ENCODE data around the gene GRIPAP1. TPM values are rescaled to one million over a fixed set of nuclear protein-coding genes. Genes with fewer than 3 reads are reported as not detected.

GRIPAP1 gene
- total and polyA plus RNA-seq, 2 of the 13 experiments (the other 11 are each of a cell fraction or from before 2014, with no cell fraction given): 16.1 to 22.6 TPM

DNA sequence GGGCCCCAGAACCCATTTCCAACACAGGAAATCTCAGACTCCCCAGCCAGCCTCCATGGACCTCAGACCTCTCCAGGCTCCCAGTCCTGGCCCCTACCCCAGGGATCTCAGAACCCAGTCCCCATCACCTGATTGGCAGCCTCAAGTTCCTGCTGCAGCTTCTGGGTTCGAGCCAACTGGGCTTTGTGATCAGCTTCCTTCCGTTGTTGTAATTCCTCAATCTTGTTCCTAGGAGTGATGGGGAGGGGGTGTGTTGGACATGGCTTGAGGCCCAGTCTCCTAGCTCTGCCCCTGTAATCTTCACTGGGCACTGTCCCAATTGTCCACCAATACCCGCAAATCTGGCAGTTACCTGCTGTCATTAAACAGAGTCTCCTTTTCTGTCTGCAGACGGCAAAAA lies 12.6 kb downstream of the GRIPAP1 start (continued):
- TF ChIP-seq ZNF770 (CRISPR knock-in tag; IDR thresholded peaks at IDR 0.05) (no peak), ZBTB21 (CRISPR knock-in tag; IDR thresholded peaks at IDR 0.05) (no peak), ZMYM4 (CRISPR knock-in tag; IDR thresholded peaks at IDR 0.05) (no peak), ZNF672 (CRISPR knock-in tag; IDR thresholded peaks at IDR 0.05) (no peak), DPF2 (CRISPR knock-in tag; IDR thresholded peaks at IDR 0.05; ENCODE audit: borderline replicate concordance, low read depth) (no peak), ZNF354B (CRISPR knock-in tag; IDR thresholded peaks at IDR 0.05) (no peak), GATAD2A (CRISPR knock-in tag; IDR thresholded peaks at IDR 0.05) (no peak), STAG1 (CRISPR knock-in tag; IDR thresholded peaks at IDR 0.05) (no peak), HES4 (CRISPR knock-in tag; IDR thresholded peaks at IDR 0.05; ENCODE audit: borderline replicate concordance) (no peak), ZNF329 (CRISPR knock-in tag; IDR thresholded peaks at IDR 0.05; ENCODE audit: low read depth) (no peak)
- TF ChIP-seq, protein P1, sequence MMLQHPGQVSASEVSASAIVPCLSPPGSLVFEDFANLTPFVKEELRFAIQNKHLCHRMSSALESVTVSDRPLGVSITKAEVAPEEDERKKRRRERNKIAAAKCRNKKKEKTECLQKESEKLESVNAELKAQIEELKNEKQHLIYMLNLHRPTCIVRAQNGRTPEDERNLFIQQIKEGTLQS (CRISPR knock-in tag; IDR thresholded peaks at IDR 0.05): no peak

DNA sequence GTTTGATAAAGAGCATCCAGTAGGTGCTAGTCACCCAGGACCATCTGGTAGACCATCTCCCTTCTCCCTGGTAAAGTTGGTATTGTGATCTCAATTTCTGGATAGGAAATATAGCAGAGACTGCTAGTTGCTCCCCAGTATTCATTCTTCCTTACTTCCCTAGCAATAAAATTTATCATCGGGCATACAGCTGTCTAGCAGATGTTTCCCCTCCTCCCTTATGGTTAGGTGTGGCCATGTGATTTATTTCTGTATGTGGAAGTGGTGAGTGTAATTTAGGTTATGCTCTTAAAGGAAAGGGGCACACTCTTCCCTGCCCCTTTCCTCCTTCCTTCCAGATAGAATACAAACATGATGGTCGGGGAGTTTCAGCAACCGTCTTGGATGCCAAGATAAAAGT lies 18.2 kb downstream of the GRIPAP1 start:
- Histone ChIP-seq H3K79me2 (ENCODE audit: insufficient read depth, low read length) (no peaks in the 10 kb centered on the region), H4K20me1 (ENCODE audit: insufficient read depth, low read length) (no peaks in the 10 kb centered on the region), H3K4me3 (replicated peaks in 1 of 3; ENCODE audit: insufficient read depth in 1 of 3, low read depth in 2 of 3, low read length in 3 of 3) (no peak overlapping the region), H2AFZ (ENCODE audit: low read length) (no peak overlapping the region), H3K4me2 (ENCODE audit: low read depth, low read length) (no peak overlapping the region), H3K9me3 (ENCODE audit: low read length) (no peaks in the 10 kb centered on the region), H3K4me1 (ENCODE audit: insufficient read depth, low read length) (no peaks in the 10 kb centered on the region), H3K27me3 (ENCODE audit: control insufficient read depth in 1 of 2, insufficient read depth in 2 of 2, low read length in 2 of 2) (no peaks in the 10 kb centered on the region), H3K9ac (ENCODE audit: insufficient read depth, low read depth, low read length) (no peak overlapping the region), H3K27ac (ENCODE audit: extremely low read length, insufficient read depth, low read length) (no peak overlapping the region), H3K36me3 (replicated peaks in 1 of 2; ENCODE audit: control insufficient read depth in 1 of 2, insufficient read depth in 2 of 2, low read length in 2 of 2) (peaks cover 13 to 26% of the 10 kb centered on the region in 2 experiments; a peak in 4 of 5 replicates)
- ChIA-PET CTCF (ENCODE audit: low intra/inter-chr PET ratio, low total read pairs) (no interaction called here), POLR2A (no interaction called here)
- no TSS peak for BruUV-seq (replicated peaks)
- TF ChIP-seq TEAD3 (CRISPR knock-in tag; optimal IDR thresholded peaks at IDR 0.05; ENCODE audit: borderline replicate concordance) (no peak), ZNF674 (CRISPR knock-in tag; IDR thresholded peaks at IDR 0.05; ENCODE audit: low read depth) (no peak), ZNF264 (CRISPR knock-in tag; IDR thresholded peaks at IDR 0.05) (no peak)
- intact Hi-C loops (cut with micrococcal nuclease; ENCODE audit: unreplicated experiment): no loop called here
- no peak for ATAC-seq
- in situ Hi-C loops (cut with HindIII; ENCODE audit: extremely low pct_ligation_motif_present, low pct_unique_long_range_greater_than_20kb): no loop called here
- DNase-seq (ENCODE audit: low spot score): no peak
- 95% methylated on average over 3 of the region's 3 CpGs for WGBS (ENCODE audit: low lambda C conversion rate)
- FAIRE-seq: no peak
